ENCODE data around the gene FLT4. TPM values are rescaled to one million over a fixed set of nuclear protein-coding genes. Genes with fewer than 3 reads are reported as not detected.

FLT4 gene
- total and polyA plus RNA-seq, 9 of the 15 experiments (the other 6 are each of a cell fraction or from before 2014, with no cell fraction given) = 0.01 to 0.42 (median 0.14) TPM; not detected in 2

- no peak overlapping the region for H3K4me2 ChIP-seq (ENCODE audit: insufficient read depth, low read length)
- no peak overlapping the region for H3K9ac ChIP-seq (ENCODE audit: insufficient read depth in 1 of 2, low read depth in 2 of 2, low read length in 2 of 2)
- no peaks in the 10 kb centered on the region for H3K79me2 ChIP-seq (ENCODE audit: control insufficient read depth, insufficient read depth, low read length)
- in situ Hi-C loops (cut with MboI) (loop anchor here (10.0 kb wide), 1 partner anchor 448 kb away; the partner anchor contains the start of gene RASGEF1C), intact Hi-C loops (cut with micrococcal nuclease) (no loop called here)
- DNase-seq (ENCODE audit: extremely low read depth in 1 of 4, low spot score in 3 of 4) = no peak
- no peak for ATAC-seq
- BruUV-seq (replicated peaks) = no TSS peak
- ChIA-PET POLR2A (no interaction called here), CTCF (ENCODE audit: low intra/inter-chr PET ratio) (no interaction called here)
- H2AFZ ChIP-seq (ENCODE audit: low read depth, low read length) = no peak overlapping the region
- no peaks in the 10 kb centered on the region for H3K36me3 ChIP-seq (ENCODE audit: control insufficient read depth, insufficient read depth, low read length)
- H3K4me1 ChIP-seq (replicated peaks in 1 of 2; ENCODE audit: control insufficient read depth in 2 of 2, insufficient read depth in 2 of 2, low read length in 2 of 2) = peaks cover 0 to 19% of the 10 kb centered on the region in 2 experiments; a peak in 3 of 5 replicates
- H3K27ac ChIP-seq (ENCODE audit: extremely low read depth, low read depth, low read length) = no peak overlapping the region
- no peaks in the 10 kb centered on the region for H4K20me1 ChIP-seq (replicated peaks; ENCODE audit: control insufficient read depth, insufficient read depth, low read length)
- no peaks in the 10 kb centered on the region; the same call in 1 of the 2 replicates for H3K9me3 ChIP-seq (replicated peaks; ENCODE audit: control insufficient read depth, insufficient read depth, low read depth, low read length)
- no peaks in the 10 kb centered on the region for H3K9me1 ChIP-seq (ENCODE audit: control insufficient read depth, insufficient read depth, low read length)
- FAIRE-seq = no peak
- H3K4me3 ChIP-seq = no peak overlapping the region
- WGBS (ENCODE audit: insufficient coverage, low coverage, missing lambda C conversion rate) = 3% methylated on average over 5 of the region's 5 CpGs
- H3K27me3 ChIP-seq (ENCODE audit: control insufficient read depth in 2 of 2, insufficient read depth in 2 of 2, low read length in 2 of 2) = peaks cover 32 to 48% of the 10 kb centered on the region in 2 experiments
- TF ChIP-seq HSF4 (CRISPR knock-in tag; IDR thresholded peaks at IDR 0.05; ENCODE audit: borderline replicate concordance) = no peak
- TF ChIP-seq FUS (optimal IDR thresholded peaks at IDR 0.05; ENCODE audit: low read depth, low read length) = no peak
- no peak for TF ChIP-seq CGGBP1 (CRISPR knock-in tag; IDR thresholded peaks at IDR 0.05)
- TF ChIP-seq ERF (CRISPR knock-in tag; IDR thresholded peaks at IDR 0.05) = no peak
- TF ChIP-seq TCFL5 (CRISPR knock-in tag; conservative IDR thresholded peaks at IDR 0.05) = no peak
- TF ChIP-seq FOXJ3 (CRISPR knock-in tag; IDR thresholded peaks at IDR 0.05) = no peak
- no peak for TF ChIP-seq TEAD4 (IDR thresholded peaks at IDR 0.05; ENCODE audit: low read length)
- no peak for TF ChIP-seq TEAD4 (CRISPR knock-in tag; IDR thresholded peaks at IDR 0.05; ENCODE audit: borderline replicate concordance)
- TF ChIP-seq ZBTB26 (CRISPR knock-in tag; IDR thresholded peaks at IDR 0.05) = no peak
- TF ChIP-seq ZBTB33 (CRISPR knock-in tag; IDR thresholded peaks at IDR 0.05) = no peak
- no peak for TF ChIP-seq ATF1 (CRISPR knock-in tag; IDR thresholded peaks at IDR 0.05)
- no peak for TF ChIP-seq ATF1 (tag; IDR thresholded peaks at IDR 0.05)
- no peak for TF ChIP-seq TSHZ1 (CRISPR knock-in tag; IDR thresholded peaks at IDR 0.05)
Observed at GRCh38 chr5:180652771-180653170, 3.4 kb upstream of the FLT4 start.
